ENCODE measurements around the gene GSTT2B. TPM values are rescaled to one million over a fixed set of nuclear protein-coding genes. Genes with fewer than 3 reads are reported as not detected.
"Not testable (repeated sequence)": the region's sequence is repeated elsewhere in the genome, so short reads cannot be mapped to it uniquely, and the experiment has no call there.

The GSTT2B gene
- total RNA-seq, 1 donor from 2014 or later, result 2.9 TPM

- ATAC-seq (no peak), DNase-seq (ENCODE audit: low spot score) (no peak)
Observed at GRCh38 chr22:23908587-23909205, 52.3 kb downstream of the GSTT2B start.

- not testable (repeated sequence) for ATAC-seq; DNase-seq (ENCODE audit: low spot score)
Observed at GRCh38 chr22:23907423-23907822, 53.6 kb downstream of the GSTT2B start.

Other genes with a start within 250 kb of the GSTT2B start
- 0.96 TPM for gene ZNF70, start 210.1 kb downstream of the GSTT2B start, total RNA-seq
- 0.40 TPM for gene VPREB3, start 206.8 kb downstream of the GSTT2B start, total RNA-seq
- gene C22orf15, start 198.2 kb downstream of the GSTT2B start, total RNA-seq, result not detected
- 320 TPM for gene CHCHD10, start 193.2 kb downstream of the GSTT2B start, total RNA-seq
- gene MMP11, start 188.3 kb downstream of the GSTT2B start, total RNA-seq, result 0.38 TPM
- 25.7 TPM for gene SMARCB1, start 174.2 kb downstream of the GSTT2B start, total RNA-seq
- 4.7 TPM for gene DERL3, start 122.2 kb downstream of the GSTT2B start, total RNA-seq
- 6.8 TPM for gene SLC2A11, start 103.3 kb downstream of the GSTT2B start, total RNA-seq
- gene MIF, start 66.8 kb downstream of the GSTT2B start, total RNA-seq, result 81.5 TPM
- not detected for gene DDTL, start 5.7 kb upstream of the GSTT2B start, total RNA-seq
- 366 TPM for gene DDT, start 13.2 kb upstream of the GSTT2B start, total RNA-seq
- gene GSTT2, start 18.9 kb upstream of the GSTT2B start, total RNA-seq, result not detected
- not detected for gene GSTT4, start 44.3 kb upstream of the GSTT2B start, total RNA-seq
- gene CABIN1, start 50.1 kb upstream of the GSTT2B start, total RNA-seq, result 22.4 TPM
- gene SUSD2, start 220.3 kb upstream of the GSTT2B start, total RNA-seq, result 1.4 TPM